SK-N-SH (cell line): ENCODE measurements around the gene THY1.
"Not testable (repeated sequence)": the region's sequence is repeated elsewhere in the genome, so short reads cannot be mapped to it uniquely, and the experiment has no call there.

Experiments used
- EZH2phosphoT487 ChIP-seq: fragments of 200-600 bp; sonication (generic); IDR thresholded peaks from 2 replicates; pipeline ENCODE4 v1.6.1; 2017; ENCODE audit warnings: low read depth, mixed run types, mild to moderate bottlenecking, antibody characterized with exemption, moderate library complexity, borderline replicate concordance
- GABPA ChIP-seq: IDR thresholded peaks from 2 replicates; pipeline ENCODE4 v1.4.0; 2012; ENCODE audit warnings: low read depth, mild to moderate bottlenecking
- NRF1 ChIP-seq: IDR thresholded peaks from 2 replicates; pipeline ENCODE4 v1.6.1; 2012; ENCODE audit warnings: low read depth, mild to moderate bottlenecking, low read length
- RAD21 ChIP-seq: IDR thresholded peaks from 2 replicates; pipeline ENCODE4 v1.6.1; 2012; ENCODE audit warnings: mild to moderate bottlenecking, low read length
- REST ChIP-seq: IDR thresholded peaks from 2 replicates; pipeline ENCODE4 v1.6.1; 2012; ENCODE audit warnings: mild to moderate bottlenecking, low read depth, low read length, moderate library complexity
- RFX5 ChIP-seq: IDR thresholded peaks from 2 replicates; pipeline ENCODE4 v1.6.1; 2012; ENCODE audit warnings: mild to moderate bottlenecking, improper control_type of control experiment, low read length
- TAF1 ChIP-seq: IDR thresholded peaks from 2 replicates; pipeline ENCODE4 v1.6.1; 2012; ENCODE audit warnings: low read depth, mild to moderate bottlenecking, low read length, moderate library complexity, borderline replicate concordance
- YY1 ChIP-seq: IDR thresholded peaks from 2 replicates; pipeline ENCODE4 v1.4.0; 2012; ENCODE audit warnings: low read depth, mild to moderate bottlenecking
- TF ChIP-seq, protein P1 (sequence below): fragments of 200-600 bp; sonication (generic); IDR thresholded peaks from 2 replicates; pipeline ENCODE4 v1.6.1; 2017; ENCODE audit warnings: antibody characterized with exemption, mild to moderate bottlenecking, moderate library complexity
- TF ChIP-seq, protein P2 (sequence below): fragments of 150-350 bp; IDR thresholded peaks from 2 replicates; pipeline ENCODE4 v1.6.1; 2017; ENCODE audit warnings: antibody characterized with exemption, low read length, low read depth, borderline replicate concordance

DNA sequence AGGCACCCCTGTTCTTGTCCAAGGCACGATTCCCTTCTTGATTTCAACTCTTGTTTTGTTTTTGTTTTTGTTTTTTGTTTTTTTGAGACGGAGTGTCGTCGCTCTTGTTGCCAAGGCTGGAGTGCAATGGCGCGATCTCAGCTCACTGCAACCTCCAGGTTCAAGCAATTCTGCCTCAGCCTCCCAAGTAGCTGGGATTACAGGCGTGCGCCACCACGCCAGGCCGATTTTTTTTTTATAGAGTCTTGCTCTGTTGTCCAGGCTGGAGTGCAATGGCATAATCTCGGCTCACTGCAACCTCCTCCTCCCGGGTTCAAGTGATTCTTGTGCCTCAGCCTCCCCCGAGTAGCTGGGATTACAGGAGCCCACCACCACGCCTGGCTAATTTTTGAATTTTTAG is 40.5 kb downstream of the THY1 start:
- not testable (repeated sequence) for TF ChIP-seq RFX5, RAD21, GABPA, REST, EZH2phosphoT487, NRF1, YY1, TAF1
- TF ChIP-seq, protein P1, sequence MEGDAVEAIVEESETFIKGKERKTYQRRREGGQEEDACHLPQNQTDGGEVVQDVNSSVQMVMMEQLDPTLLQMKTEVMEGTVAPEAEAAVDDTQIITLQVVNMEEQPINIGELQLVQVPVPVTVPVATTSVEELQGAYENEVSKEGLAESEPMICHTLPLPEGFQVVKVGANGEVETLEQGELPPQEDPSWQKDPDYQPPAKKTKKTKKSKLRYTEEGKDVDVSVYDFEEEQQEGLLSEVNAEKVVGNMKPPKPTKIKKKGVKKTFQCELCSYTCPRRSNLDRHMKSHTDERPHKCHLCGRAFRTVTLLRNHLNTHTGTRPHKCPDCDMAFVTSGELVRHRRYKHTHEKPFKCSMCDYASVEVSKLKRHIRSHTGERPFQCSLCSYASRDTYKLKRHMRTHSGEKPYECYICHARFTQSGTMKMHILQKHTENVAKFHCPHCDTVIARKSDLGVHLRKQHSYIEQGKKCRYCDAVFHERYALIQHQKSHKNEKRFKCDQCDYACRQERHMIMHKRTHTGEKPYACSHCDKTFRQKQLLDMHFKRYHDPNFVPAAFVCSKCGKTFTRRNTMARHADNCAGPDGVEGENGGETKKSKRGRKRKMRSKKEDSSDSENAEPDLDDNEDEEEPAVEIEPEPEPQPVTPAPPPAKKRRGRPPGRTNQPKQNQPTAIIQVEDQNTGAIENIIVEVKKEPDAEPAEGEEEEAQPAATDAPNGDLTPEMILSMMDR = not testable (repeated sequence)
- TF ChIP-seq, protein P2, sequence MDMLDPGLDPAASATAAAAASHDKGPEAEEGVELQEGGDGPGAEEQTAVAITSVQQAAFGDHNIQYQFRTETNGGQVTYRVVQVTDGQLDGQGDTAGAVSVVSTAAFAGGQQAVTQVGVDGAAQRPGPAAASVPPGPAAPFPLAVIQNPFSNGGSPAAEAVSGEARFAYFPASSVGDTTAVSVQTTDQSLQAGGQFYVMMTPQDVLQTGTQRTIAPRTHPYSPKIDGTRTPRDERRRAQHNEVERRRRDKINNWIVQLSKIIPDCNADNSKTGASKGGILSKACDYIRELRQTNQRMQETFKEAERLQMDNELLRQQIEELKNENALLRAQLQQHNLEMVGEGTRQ = not testable (repeated sequence)
